SK-N-SH treated with all-trans-retinoic acid at 6 μM for 48 hours (cell line): ENCODE data around the gene IGSF6.

ENCODE experiments used
- ATAC-seq: fragments of 200-7000 bp; cut with Tn5 transposase; 3 replicates; pipeline ENCODE4 v1.9.1; 2020; ENCODE audit warnings: mild to moderate bottlenecking, moderate library complexity
- ARNTL ChIP-seq: fragments of 450-650 bp; formaldehyde crosslinking; IDR thresholded peaks from 2 replicates; pipeline ENCODE4 v1.5.0; 2020; ENCODE audit warnings: low read depth, mild to moderate bottlenecking, moderate library complexity, borderline replicate concordance
- BACH2 ChIP-seq: fragments of 250-450 bp; sonication (Bioruptor Pico); IDR thresholded peaks from 2 replicates; pipeline ENCODE4 v1.9.0; 2021; ENCODE audit warnings: mild to moderate bottlenecking, borderline replicate concordance
- CREB5 ChIP-seq: fragments of 250-450 bp; sonication (Bioruptor Pico); IDR thresholded peaks from 2 replicates; pipeline ENCODE4 v1.5.1; 2020; ENCODE audit warnings: low read depth, mild to moderate bottlenecking, moderate library complexity
- CSRNP3 ChIP-seq: fragments of 250-450 bp; sonication (Bioruptor Pico); IDR thresholded peaks from 2 replicates; pipeline ENCODE4 v1.5.1; 2021; ENCODE audit warnings: mild to moderate bottlenecking, moderate library complexity
- ESRRG ChIP-seq: fragments of 250-450 bp; sonication (Bioruptor Pico); IDR thresholded peaks from 2 replicates; pipeline ENCODE4 v1.6.1; 2021; ENCODE audit warnings: mild to moderate bottlenecking
- GLIS3 ChIP-seq: fragments of 250-450 bp; sonication (Bioruptor Pico); IDR thresholded peaks from 2 replicates; pipeline ENCODE4 v1.5.0; 2020; ENCODE audit warnings: mild to moderate bottlenecking, moderate library complexity
- ISL1 ChIP-seq: fragments of 250-450 bp; sonication (Bioruptor Pico); IDR thresholded peaks from 2 replicates; pipeline ENCODE4 v2.1.2; 2022; ENCODE audit warnings: mild to moderate bottlenecking, moderate library complexity
- PATZ1 ChIP-seq: fragments of 250-450 bp; sonication (Bioruptor Pico); IDR thresholded peaks from 2 replicates; pipeline ENCODE4 v1.8.0; 2020; ENCODE audit warnings: mild to moderate bottlenecking, moderate library complexity, borderline replicate concordance
- POU6F1 ChIP-seq: fragments of 250-450 bp; sonication (Bioruptor Pico); IDR thresholded peaks from 2 replicates; pipeline ENCODE4 v1.8.0; 2021; ENCODE audit warnings: low read depth, mild to moderate bottlenecking, moderate library complexity, borderline replicate concordance
- PPARA ChIP-seq: fragments of 250-450 bp; sonication (Bioruptor Pico); IDR thresholded peaks from 2 replicates; pipeline ENCODE4 v1.5.0; 2020; ENCODE audit warnings: mild to moderate bottlenecking, borderline replicate concordance
- RARB ChIP-seq: fragments of 250-450 bp; sonication (Bioruptor Pico); IDR thresholded peaks from 2 replicates; pipeline ENCODE4 v1.8.0; 2021; ENCODE audit warnings: mild to moderate bottlenecking, moderate library complexity
- SNAI2 ChIP-seq: fragments of 250-450 bp; sonication (Bioruptor Pico); IDR thresholded peaks from 2 replicates; pipeline ENCODE4 v1.5.0; 2020; ENCODE audit warnings: mild to moderate bottlenecking, moderate library complexity
- TCF4 ChIP-seq: fragments of 250-450 bp; sonication (Bioruptor Pico); IDR thresholded peaks from 2 replicates; pipeline ENCODE4 v1.8.0; 2021; ENCODE audit warnings: mild to moderate bottlenecking, moderate library complexity, borderline replicate concordance
- TOX ChIP-seq: fragments of 250-450 bp; sonication (Bioruptor Pico); IDR thresholded peaks from 2 replicates; pipeline ENCODE4 v1.8.0; 2021; ENCODE audit warnings: mild to moderate bottlenecking, moderate library complexity, borderline replicate concordance
- TSHZ2 ChIP-seq: fragments of 250-450 bp; sonication (Bioruptor Pico); IDR thresholded peaks from 2 replicates; pipeline ENCODE4 v1.5.0; 2020; ENCODE audit warnings: mild to moderate bottlenecking, moderate library complexity
- ZC3H10 ChIP-seq: fragments of 250-450 bp; sonication (Bioruptor Pico); IDR thresholded peaks from 2 replicates; pipeline ENCODE4 v1.5.1; 2021; ENCODE audit warnings: mild to moderate bottlenecking, moderate library complexity
- ZFP3 ChIP-seq: fragments of 250-450 bp; sonication (Bioruptor Pico); IDR thresholded peaks from 2 replicates; pipeline ENCODE4 v1.5.0; 2020; ENCODE audit warnings: mild to moderate bottlenecking, moderate library complexity
- ZFP30 ChIP-seq: fragments of 450-650 bp; formaldehyde crosslinking; IDR thresholded peaks from 2 replicates; pipeline ENCODE4 v1.5.0; 2022; ENCODE audit warnings: mild to moderate bottlenecking, moderate library complexity
- ZNF565 ChIP-seq: fragments of 450-650 bp; formaldehyde crosslinking; conservative IDR thresholded peaks from 2 replicates; pipeline ENCODE4 v1.5.0; 2020; ENCODE audit warnings: low read depth, mild to moderate bottlenecking, moderate library complexity
- ZNF8 ChIP-seq: fragments of 450-650 bp; formaldehyde crosslinking; IDR thresholded peaks from 2 replicates; pipeline ENCODE4 v1.5.0; 2020; ENCODE audit warnings: mild to moderate bottlenecking, moderate library complexity

IGSF6 gene

GRCh38 chr16:21667575-21667974 lies 15.2 kb upstream of the IGSF6 start (continued):
- TF ChIP-seq CREB5 (CRISPR knock-in tag) (no peak), ZFP3 (CRISPR knock-in tag) (no peak), PPARA (CRISPR knock-in tag) (no peak), TSHZ2 (CRISPR knock-in tag) (no peak), TCF4 (CRISPR knock-in tag) (no peak), ESRRG (CRISPR knock-in tag) (no peak), ISL1 (CRISPR knock-in tag) (no peak)

GRCh38 chr16:21666772-21667171 lies 14.4 kb upstream of the IGSF6 start:
- ATAC-seq: peak; percentile 52
- TF ChIP-seq GLIS3 (no peak), ESRRG (CRISPR knock-in tag) (no peak), CSRNP3 (no peak), SNAI2 (CRISPR knock-in tag) (no peak), POU6F1 (CRISPR knock-in tag) (no peak), PPARA (CRISPR knock-in tag) (no peak), PATZ1 (no peak), TOX (no peak), ZNF565 (CRISPR knock-in tag) (no peak), ISL1 (CRISPR knock-in tag) (no peak), TCF4 (CRISPR knock-in tag) (no peak), ZC3H10 (CRISPR knock-in tag) (no peak), CREB5 (CRISPR knock-in tag) (no peak), ZNF8 (CRISPR knock-in tag) (no peak), RARB (CRISPR knock-in tag) (no peak), ZFP30 (CRISPR knock-in tag) (no peak), ARNTL (CRISPR knock-in tag) (no peak), ZFP3 (CRISPR knock-in tag) (no peak)

GRCh38 chr16:21664801-21665492 lies 12.5 kb upstream of the IGSF6 start:
- no peak for ATAC-seq
- TF ChIP-seq ZFP30 (CRISPR knock-in tag) (no peak), BACH2 (CRISPR knock-in tag) (no peak), GLIS3 (no peak), ARNTL (CRISPR knock-in tag) (no peak)
- TF ChIP-seq, all 23 proteins: peak for 0
